ENCODE data around the gene RER1.

RER1 gene

DNA sequence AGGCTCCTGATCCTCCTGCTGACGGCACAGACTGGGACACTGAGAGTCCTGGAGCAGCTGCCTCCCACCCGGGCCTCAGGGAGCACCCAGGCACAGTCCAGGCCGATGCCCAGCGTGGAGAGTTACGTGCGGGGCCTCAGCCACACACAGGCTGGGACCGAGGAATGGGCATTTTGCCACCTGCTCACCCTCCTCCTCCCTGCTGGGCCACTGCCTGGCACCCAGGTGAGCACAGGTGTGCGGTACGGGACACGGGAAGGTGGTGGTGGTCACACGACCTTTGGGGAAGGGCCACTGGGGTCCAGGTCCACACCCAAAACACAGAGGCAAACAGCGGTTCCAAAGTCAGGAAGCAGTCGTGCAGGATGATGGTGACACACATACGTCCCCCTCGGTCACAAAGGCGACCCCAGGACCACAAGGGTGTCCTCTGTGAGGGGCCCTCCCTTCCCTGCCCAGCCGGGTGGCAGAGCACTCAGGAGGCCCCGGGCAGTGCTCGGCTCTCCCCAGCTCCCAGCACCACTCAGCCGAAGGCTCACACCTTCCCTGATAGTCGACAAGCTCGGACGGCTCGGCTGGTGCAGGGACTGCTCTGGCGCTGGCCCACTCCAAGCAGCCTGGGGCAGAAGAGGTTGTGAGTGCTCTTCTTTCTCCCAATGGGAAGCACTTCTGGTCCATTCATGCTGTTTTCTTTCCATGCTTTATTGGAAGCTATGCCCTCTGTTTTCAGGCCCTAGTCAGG lies 14.5 kb upstream of the RER1 start:
- peak; percentile 9 for DNase-seq

DNA sequence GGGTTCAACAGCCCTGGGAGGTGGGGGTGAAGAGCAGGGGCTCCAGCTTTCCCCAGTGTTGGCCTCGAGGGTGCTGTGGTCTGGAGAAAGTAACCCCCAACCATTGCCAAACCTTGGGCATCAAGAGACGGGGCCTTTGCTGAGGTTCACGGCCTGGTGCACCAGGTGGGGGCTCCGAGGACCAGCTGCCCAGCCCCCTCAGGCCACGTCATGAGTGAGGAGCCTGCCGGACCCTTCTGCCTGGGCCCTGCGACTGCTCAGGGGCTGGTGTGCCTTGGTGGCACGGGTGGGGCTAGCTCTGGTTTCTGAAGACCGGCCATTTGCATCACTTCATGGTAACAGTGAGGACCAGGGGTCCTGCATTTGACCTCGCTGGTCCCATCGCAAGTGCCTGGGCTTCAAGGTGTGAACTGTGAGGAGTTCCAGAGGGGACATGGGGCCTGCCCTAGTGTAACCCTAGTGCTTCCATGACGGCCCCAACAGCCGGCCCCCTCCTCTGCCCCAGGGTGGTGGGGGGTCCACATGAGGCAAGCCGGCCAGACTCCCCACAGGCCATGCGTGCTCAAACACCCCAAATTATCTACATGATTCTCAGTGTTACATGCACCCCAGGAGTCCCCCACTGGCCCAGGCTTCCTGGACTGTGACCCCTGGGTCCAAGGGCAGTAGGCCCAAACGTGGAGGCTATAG lies 13.7 kb upstream of the RER1 start:
- no peak for DNase-seq

DNA sequence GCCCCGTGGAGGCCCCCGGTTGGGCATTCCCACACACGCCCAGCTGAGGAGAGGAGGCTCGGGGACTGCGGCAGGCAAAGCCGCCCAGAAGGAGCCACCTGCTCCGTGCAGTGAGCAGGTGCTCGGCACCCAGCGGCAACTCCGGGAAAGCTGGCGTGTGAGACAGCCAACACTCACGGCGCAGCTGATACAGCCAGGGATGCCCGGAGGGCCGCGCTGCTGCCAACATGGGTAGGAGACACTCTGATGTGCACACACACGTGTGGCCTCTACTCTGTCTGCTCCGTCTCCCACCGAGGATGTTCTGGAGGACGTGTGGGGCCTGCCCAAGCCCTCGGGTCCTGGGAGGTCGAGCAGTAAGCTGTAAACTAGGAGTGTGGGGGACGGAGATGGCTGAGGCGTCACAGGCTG lies 13.2 kb upstream of the RER1 start:
- no peak for DNase-seq

DNA sequence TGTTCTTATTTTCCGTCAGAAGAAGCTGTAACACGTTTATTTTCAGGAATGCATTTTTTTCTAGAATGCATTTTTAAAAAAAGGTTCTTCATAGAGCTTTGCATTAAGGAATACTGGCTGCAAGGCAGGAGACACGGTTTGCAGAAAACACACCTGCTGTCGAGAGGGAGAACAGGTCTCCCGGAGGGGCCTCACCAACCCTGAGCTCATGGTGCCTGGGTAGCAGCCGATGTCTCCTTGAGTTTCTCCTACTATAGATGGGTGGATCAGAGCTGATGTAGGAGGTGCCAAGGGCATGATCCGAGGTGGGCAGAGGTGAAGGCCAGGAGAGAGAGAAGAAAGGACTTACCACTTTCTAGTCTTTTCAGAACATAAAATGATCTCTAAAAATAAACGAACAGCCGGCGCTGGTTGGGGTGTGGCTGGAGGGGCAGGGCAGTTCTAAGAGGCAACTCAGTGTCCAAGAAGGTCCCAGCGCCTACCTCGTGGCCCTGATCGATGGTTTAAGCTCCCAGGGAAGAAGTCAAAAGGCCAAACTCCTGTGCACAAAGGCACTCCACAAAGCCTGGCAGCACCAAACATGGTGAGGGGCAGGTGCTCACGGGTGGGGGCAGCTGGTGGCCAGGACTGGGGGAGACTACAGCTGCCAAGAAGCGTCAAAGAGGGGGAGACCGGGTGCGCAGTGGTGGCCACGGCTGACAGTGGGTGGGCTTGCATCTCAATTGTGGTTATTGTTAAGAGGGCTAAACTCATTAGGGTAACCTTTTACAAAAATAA lies 12.5 kb upstream of the RER1 start:
- DNase-seq, result no peak

DNA sequence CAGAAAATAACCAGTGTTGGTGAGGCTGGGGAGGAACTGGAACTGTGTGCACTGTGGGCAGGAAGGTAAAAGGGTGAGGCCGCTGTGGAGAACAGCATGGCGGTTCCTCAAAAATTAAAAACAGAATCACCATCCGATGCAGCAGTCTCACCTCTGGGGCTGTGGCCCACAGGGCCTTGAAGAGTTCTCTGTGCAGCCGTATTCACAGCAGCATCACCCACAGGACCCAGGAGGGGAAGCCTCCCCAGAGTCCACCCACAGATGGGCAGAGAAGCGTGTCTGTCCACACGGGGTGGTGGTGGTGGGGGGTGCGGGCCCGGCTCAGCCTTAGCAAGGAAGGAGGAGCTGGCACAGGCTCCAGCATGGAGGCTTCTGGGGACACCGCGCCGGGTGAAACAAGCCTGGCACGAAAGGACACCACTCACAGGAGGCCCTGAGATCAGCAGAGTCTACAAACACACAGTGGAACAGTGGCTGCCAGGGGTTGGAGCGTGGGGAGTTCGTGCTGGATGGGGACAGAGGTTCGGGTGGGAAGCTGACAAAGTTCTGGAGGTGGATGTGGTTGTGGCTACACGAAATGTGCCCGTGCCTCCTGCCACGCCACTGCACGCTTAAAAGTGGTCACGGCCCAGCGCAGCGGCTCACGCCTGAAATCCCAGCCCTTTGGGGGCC lies 11.8 kb upstream of the RER1 start:
- DNase-seq, result no peak

DNA sequence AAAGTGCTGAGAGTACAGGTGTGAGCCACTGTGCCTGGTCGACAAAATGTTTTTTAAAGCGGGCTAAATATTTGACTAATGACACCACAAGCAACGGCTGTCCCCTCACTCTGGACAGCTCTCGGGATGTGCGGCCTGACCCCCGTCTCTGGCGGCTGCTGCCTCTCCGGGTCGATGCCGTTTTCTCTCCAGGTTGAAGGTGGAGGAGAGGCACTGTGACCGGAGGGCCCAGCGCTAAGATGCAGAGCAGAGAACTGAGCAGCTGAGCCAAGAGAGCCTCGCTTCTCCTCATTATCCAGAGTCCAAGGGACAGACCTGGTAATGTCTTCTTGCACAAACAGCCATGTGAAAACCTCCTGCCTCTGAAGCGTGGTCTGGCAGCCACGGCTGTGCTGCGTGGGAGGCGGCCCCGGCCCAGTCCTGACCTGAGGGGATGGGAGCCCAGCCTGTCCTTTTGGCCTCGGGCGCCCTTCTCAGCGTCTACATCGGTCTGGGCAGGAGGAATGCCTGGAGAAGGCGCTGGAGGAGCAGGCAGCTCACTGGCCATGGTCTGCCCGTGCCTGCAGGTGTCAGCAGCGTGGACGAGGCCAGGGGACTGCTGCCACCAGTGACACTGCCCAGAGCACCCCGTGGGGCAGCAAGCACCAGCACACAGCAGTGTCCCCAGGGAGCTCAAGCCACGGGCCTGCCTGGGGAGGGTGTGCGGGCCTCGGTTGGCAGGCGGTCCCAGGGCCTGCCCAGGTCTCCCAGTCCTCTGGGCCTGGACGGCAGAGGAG lies 10.6 kb upstream of the RER1 start:
- no peak for DNase-seq

DNA sequence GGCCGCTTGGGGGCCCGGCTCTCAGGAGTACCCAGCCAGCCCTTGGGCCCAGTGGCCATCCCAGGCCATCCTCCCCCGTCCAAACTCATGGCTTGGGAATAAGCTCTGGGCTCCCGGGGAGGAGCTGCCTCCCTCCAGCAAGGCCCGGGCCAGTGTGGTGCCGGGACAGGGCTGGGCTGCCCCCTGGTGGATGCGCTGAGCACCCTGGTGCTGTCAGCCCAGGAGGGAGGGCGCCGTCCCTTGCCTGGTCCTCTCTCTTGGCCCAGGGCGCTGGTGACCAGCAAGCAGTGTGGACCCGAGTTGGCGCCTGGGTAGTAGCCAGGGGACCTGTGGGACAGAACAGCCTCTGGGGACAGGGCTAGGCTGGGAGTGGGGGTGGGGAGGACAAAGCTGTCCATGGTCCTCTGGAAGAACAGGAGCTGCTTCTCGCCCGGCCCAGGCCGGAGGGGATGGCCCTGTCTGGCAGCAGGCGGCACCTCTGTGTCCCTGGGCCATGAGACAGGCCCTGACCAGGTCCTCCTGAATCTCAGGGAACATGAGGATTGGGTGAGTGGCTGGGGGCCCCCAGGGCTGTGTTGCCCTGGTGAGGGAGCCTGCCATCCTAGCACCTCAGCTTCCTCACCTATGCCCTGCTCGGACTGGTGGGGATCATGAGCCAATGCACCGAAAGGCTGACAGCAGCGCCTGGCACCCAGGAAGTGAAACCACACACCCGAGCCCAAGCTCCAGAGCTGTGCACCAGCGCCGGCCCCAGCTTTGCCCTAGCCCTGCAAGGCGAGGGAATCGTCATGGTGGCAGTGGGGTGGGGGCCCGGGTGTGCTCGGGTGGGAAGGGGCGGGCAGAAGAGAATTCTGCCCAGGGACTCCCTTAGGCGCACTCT lies 9.7 kb upstream of the RER1 start:
- DNase-seq, result peak; percentile 12

DNA sequence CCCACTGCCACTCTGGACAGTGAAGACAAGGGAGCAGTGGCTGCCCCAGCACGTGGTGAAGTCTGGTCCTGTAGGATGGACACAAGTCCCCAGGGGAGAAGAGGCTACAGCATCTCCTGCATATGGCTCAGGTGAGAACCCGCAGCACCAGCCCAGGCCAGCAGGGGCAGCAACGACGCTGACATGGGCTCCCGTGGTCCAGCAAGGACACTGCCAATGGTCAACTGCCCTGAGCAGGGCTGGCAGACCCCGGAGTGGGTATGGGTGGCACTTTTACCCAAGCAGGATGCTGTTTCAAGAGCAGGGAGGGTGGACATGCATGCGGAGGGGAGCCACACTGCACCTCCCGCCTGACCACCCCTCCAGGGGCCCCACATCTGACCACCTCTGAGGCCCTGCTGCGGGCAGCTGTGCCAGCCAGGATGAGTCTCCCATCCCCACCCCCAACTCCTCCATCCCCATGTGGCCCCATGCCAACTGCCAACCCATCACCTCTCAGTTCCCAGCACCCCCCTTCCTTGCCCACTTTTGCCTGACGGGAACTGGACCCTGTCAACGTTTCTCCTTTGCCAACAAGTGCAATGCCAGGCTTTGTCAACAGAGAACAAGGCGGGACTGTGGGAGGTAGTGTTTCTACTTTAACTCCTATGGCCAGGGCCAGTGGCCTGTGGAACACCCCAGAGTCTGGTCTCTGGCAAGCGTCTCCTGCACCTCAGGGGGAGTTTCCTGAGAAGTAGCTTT lies 8.8 kb upstream of the RER1 start:
- no peak for DNase-seq

DNA sequence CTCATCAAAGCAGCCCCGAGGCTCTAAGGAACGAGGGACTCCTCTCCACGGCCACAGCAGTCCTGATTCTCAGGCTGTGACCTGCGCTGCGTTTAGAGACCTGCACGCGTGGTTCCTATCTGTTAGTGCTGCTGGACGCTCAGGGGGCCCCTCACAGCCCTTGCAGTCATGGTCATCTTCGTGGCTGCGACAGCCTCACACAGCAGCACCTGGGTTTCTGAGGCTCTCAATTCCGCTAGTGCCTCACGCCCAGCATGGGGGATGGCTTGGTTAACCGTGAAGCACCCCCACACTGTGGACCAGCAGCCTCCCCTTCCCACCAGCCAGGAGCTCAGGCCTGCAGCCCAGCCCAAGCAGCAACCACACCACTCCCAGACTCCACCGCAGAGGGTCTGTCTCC lies 8.1 kb upstream of the RER1 start:
- DNase-seq, result no peak

DNA sequence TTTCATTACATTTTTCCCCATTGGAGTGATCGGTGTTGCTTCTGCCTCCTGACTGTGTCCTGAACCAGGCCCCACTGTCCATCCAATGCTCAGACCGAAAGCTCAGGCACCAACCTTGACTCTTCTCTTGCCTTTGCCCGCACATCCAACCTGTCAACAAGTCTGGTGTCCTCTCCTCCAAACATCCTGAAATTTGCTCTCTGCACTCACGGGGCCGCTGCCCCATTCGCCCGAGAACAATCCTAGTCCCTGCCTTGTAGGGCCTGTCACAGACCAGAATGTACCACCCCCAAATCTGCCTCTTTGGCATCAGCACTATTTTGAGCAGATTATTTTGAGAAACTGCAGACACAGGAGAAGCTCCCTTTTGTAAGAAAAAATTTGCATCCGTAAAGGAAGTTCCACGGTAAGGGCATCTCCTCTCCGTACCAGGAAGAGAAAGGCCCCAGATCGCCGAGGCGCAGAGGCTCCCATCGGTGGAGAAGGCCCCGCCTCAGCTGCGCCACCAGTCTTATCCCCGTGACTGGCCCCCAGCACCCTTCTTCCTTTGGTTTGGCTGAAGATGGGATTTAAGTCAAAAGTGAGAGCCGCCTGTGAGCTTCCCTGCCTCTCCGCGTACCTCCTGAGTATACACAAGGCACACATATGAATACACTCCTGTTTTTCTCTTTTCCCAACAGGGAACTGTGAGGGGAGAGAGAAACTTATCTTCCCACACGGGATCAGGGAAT lies 7.3 kb upstream of the RER1 start:
- DNase-seq, result no peak

DNA sequence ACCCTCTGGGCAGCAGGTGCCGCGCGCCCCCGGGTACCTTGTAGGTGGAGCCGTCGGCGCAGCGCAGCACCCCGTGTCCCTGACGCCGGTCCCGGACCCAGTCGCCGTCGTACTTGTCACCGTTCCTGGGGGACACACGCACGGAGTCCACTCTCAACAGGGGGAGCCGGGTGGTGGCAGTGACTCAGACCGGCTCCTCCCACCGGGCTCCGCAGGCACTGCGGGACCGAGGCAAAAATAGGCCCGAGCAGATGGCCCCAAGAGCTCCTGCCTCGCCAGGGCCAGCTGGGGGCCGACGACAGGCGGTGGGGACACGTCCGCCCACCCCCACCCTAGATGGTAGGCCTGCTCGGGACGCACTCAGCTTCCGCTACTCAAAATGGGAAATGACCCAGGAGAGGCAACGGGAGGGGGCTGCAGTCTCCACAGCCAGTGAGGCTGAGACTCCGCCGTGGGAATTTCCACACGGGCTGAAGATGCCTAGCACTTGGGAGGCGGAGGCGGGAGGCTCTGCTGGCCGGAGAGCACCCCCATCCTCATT lies 6.6 kb upstream of the RER1 start:
- DNase-seq, result no peak

DNA sequence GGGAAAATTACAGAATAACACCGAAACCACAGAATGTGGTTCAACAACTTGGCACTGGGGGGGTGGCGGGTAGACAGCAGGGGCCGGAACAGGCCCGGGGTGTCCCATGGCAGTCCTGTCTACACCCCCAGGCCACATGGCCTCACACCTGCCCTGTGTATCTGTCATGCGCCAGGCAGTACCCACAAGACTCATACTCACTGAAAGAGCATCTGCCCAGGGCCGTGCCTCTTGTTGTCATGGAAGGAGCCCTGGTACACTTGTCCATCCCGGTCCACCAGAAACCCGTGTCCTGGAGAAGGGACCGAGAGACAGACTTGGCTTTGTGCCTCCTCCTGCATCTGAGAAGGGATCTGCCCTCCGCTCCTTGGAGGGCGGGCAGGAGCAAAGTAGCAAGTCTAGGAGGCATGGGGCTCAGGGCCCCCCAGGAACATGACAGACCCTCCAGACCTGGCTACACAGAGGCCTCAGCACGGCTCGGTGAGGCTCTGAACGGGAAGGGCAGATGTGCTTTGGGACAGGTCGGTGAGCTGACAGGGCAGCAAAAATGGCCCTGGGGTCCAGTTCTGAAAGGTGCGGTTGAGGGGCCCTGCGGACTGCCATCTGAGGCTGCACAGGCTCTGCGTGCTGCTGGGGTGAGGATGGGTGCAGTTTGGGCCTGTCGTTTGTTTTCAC lies 5.9 kb upstream of the RER1 start:
- DNase-seq, result no peak

DNA sequence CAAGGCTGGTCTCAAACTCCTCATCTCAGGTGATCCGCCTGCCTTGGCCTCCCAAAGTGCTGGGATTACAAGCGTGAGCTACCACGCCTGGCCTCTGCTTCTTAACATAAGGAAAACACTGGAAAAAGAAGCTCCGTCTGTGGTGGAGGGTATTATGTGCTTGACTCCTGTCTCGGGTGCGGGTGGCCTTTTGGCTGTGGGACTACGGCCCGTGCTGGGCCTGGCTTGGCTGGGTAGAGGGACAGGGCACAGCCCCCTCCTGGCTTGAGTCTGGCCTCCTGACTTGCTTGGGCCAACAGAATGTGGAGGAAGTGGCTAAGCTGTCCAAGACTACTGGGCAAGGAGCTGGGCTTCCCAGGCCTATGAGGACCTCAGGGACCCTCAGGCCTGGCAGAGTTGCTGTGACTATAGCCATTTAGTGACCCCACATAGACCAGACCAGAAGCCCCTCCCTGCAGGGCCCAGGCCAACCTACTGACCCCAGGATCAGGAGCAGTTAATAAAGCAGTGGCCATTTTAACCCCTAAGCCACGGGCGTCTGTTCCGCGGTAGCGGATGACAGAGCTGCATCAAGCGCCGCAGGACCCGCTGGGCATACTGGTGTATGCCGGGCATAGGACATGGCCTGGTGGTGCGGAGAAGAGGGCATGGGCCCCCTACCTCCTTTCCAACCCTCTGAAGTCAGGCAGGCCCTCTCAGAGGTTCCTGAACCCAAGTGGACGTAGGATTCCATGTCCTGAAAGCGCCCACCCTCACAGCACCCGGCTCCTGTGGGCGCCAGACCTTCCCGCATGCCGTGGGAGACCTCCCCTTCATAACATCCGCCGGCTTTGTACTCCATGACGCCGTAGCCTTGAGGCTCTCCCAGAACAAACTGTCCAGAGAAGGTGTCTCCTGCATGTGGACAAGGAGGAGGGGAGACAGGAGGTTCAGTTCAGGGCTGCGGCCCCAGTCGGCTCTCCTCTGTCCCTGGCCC lies 4.7 kb upstream of the RER1 start:
- no peak for DNase-seq

DNA sequence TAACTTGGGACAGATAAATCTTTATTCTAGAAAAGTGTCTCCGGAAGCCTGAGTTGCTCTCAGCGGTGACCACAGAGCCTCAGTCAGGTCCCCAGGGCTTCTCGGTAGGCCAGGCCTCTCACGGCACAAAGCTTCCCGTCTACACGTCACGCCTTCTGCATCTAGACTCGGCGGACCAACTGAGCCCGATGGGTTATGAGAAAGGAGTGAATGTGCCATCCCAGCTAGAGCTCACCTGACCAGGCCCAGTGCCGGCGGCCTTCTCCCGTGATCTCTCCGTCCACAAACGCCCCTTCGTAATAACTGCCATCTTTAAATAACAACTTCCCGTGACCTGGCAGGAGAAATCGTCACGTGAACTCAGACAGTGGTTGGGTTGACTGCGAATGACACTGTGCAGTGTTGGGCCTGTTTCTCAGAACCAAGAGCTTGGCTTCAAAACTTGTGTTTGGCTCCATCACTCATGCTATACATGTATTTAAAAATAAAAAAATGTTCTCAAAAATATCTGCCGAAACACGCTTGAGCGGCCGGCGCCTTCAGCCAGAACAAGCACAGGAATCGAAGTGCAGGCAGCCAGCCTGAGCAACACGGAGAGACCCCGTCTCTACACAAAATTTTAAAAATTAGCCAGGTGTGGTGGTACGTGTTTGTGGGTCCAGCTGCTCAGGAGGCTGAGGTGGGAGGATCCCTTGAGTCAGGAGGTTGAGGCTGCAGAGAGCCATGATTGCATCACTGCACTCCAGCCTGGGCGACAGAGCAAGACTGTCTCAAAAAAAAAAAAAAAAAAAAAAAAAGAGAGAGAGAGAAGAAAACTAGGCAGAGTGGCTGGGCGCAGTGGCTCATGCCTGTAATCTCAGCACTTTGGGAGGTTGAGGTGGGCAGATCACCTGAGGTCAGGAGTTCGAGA lies 3.4 kb upstream of the RER1 start:
- no peak for DNase-seq

DNA sequence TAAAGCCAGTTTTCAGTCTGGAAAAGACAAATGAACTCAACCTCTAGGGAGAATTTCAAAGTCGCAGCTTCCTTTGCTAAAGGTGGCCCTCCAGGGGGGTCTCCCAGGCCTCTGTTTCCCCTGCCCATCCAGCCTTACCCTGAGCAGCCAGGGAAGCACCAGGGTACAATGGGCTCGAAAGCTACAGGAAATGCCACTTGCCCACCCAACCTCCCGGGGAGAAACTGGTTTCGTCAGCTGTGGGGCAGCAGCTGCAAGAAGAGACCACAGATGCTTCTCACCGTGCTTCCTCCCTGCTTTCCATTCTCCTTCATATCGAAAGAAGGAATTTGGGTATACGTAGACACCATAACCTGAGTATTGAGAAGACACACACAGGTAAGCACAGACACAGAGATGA lies 2.0 kb upstream of the RER1 start:
- DNase-seq, result no peak

DNA sequence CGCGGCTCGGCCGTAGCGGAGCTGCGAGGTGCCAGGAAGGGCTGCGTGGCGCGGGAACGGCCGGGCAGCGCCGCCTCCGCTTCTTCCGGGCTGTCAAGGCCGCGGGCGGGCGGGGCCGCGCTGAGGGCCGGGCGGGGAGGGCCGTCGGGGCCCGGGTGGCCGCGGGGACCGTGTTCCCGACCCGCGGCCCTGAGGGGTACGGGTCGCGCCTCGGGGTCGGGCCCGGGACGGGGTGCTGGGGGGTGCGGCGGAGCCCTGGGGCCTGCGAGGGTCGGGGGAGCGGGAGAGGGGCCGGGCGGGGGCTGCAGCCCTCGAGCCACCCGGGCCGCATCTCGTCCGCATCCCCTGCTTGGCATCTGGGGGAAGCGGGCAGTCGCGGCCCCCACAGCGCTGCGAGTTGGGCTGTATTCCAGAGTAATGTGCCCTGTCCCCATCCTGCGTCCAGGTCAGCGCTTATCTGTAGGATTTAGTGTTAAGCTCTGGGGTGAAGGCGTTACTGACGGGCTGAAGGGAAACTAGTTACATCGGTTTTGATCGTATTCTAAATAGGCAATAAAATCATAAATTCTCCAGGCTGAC lies 379 bp downstream of the RER1 start:
- DNase-seq, result no peak

Measured in DMS79 treated with DMSO at 0.1 percent for 48 hours (cell line).